Measurements from ENCODE around the gene RHOD.
A peak's percentile ranks its signal among the peaks of the same experiment; 100 is the strongest.

The RHOD gene

DNA sequence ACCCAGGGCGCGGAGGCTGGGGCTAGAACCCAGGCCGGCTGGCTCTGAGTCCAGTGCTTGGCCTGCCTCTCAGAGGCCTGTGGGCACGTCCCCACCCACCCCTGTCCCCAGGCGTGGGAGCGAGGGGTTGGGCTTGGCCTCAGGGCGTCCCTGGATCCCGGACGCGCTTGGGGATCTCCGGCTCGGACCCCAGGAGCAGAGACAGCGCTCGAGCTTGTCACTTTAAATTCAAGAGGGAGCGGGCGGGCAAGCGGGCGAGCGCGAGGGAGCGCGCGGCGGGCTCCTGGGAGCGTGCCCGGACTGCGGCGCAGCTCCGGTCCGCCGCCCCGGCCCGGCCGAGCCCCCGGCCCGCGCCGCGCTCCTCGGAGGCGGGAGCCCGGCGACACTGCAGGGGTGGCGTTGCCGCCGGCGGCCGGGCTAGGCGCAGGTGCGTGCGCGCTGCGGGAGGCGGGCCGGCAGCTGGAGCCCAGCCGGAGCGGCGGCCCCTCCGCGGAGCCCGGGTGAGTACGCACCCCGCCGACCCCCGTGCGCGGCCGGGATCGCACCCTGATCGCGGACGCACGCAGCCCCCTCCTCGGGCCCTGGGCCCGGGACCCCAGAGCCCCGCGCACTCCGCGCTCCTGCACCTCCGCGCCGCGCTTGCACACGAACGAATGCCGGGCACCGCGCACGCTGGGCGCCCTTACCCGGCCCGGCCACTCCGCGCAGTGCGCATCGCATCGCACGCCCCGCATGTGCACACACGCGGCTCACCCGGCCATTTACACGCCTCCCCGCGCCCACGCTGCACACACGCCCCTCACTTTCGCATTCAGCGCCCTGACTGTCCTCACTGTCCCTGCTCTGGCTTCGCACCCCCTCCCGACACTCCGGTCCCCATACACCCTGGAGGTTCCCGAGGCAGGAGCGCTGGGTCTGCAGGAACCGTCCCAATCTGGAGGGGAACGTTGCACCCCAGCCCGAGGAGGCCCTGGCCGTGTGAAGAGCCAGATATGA lies 33.4 kb upstream of the RHOD start, which contains the start of gene SYT12:
SYT12 (plus strand) TSS at position 174 of the 996 bp plus-strand sequence. CDS start 7,011 bp downstream, outside the sequence.
- Histone ChIP-seq H3K27me3 (replicated peaks; ENCODE audit: insufficient read depth, low read length) (peaks cover 58% of the 10 kb centered on the region), H3K36me3 (replicated peaks; ENCODE audit: insufficient read depth, low read length) (no peaks in the 10 kb centered on the region), H3K4me3 (ENCODE audit: low read length) (no peak within 1 kb of the TSS), H2AFZ (ENCODE audit: low read length) (no peak within 1 kb of the TSS), H3K4me1 (ENCODE audit: low read length) (peaks cover 17% of the 10 kb centered on the region), H3K9ac (ENCODE audit: low read length) (no peak within 1 kb of the TSS), H3K9me2 (replicated peaks; ENCODE audit: insufficient read depth, low read length) (no peaks in the 10 kb centered on the region), H3K27ac (ENCODE audit: low read length) (no peak within 1 kb of the TSS), H3K79me2 (ENCODE audit: low read length) (no peaks in the 10 kb centered on the region), H3K9me3 (replicated peaks; ENCODE audit: insufficient read depth, low read length) (no peaks in the 10 kb centered on the region), H4K20me1 (ENCODE audit: insufficient read depth, low read length) (no peaks in the 10 kb centered on the region), H3K4me2 (ENCODE audit: low read depth, low read length) (peak within 1 kb of the TSS; percentile 33; the same call in 1 of the 2 replicates), H3F3A (ENCODE audit: insufficient read depth, low read length) (no peaks in the 10 kb centered on the region)
- DNase-seq = no peak
- TF ChIP-seq, protein P1, sequence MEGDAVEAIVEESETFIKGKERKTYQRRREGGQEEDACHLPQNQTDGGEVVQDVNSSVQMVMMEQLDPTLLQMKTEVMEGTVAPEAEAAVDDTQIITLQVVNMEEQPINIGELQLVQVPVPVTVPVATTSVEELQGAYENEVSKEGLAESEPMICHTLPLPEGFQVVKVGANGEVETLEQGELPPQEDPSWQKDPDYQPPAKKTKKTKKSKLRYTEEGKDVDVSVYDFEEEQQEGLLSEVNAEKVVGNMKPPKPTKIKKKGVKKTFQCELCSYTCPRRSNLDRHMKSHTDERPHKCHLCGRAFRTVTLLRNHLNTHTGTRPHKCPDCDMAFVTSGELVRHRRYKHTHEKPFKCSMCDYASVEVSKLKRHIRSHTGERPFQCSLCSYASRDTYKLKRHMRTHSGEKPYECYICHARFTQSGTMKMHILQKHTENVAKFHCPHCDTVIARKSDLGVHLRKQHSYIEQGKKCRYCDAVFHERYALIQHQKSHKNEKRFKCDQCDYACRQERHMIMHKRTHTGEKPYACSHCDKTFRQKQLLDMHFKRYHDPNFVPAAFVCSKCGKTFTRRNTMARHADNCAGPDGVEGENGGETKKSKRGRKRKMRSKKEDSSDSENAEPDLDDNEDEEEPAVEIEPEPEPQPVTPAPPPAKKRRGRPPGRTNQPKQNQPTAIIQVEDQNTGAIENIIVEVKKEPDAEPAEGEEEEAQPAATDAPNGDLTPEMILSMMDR (IDR thresholded peaks at IDR 0.05; ENCODE audit: low read length) = no peak
- TF ChIP-seq EZH2phosphoT487 (IDR thresholded peaks at IDR 0.05; ENCODE audit: low read length) (no peak), EZH2 (optimal IDR thresholded peaks at IDR 0.05; ENCODE audit: low read depth, low read length) (no peak)

- Histone ChIP-seq H3K9me2 (replicated peaks; ENCODE audit: insufficient read depth, low read length) (no peaks in the 10 kb centered on the region), H3K27me3 (replicated peaks; ENCODE audit: insufficient read depth, low read length) (peaks cover 65% of the 10 kb centered on the region), H3K9ac (ENCODE audit: low read length) (no peak overlapping the region), H3K36me3 (replicated peaks; ENCODE audit: insufficient read depth, low read length) (no peaks in the 10 kb centered on the region), H3F3A (ENCODE audit: insufficient read depth, low read length) (no peaks in the 10 kb centered on the region), H4K20me1 (ENCODE audit: insufficient read depth, low read length) (no peaks in the 10 kb centered on the region), H2AFZ (ENCODE audit: low read length) (no peak overlapping the region), H3K4me3 (ENCODE audit: low read length) (no peak overlapping the region), H3K4me1 (ENCODE audit: low read length) (peaks cover 17% of the 10 kb centered on the region), H3K27ac (ENCODE audit: low read length) (no peak overlapping the region), H3K9me3 (replicated peaks; ENCODE audit: insufficient read depth, low read length) (no peaks in the 10 kb centered on the region), H3K4me2 (ENCODE audit: low read depth, low read length) (peak overlapping the region; percentile 33; the same call in 1 of the 2 replicates), H3K79me2 (ENCODE audit: low read length) (no peaks in the 10 kb centered on the region)
- TF ChIP-seq EZH2phosphoT487 (IDR thresholded peaks at IDR 0.05; ENCODE audit: low read length) (no peak), EZH2 (optimal IDR thresholded peaks at IDR 0.05; ENCODE audit: low read depth, low read length) (no peak)
- TF ChIP-seq, protein P1 (IDR thresholded peaks at IDR 0.05; ENCODE audit: low read length) = no peak
- DNase-seq = no peak
Observed at GRCh38 chr11:67023957-67024353, 32.7 kb upstream of the RHOD start.

DNA sequence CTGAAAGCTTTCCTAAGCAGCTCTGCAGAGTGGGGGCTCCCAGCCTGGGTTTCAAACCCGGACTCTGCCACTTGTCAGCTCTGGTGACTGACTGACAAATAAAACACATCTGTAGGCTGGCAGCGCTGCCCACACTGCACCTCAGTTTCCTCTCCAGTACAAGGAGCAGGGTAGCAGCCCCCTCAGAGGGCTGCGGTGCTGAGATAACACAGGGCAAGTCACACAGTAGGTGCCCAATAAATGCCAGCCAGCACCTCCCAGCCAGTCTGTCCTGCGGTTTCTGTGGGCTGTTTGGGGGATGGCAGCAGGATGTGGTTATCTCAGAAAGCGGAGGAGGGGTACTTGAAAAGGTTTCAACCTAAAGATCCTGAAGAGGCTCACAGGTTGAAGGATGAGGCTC lies 32.2 kb upstream of the RHOD start:
- no peak for TF ChIP-seq EZH2 (optimal IDR thresholded peaks at IDR 0.05; ENCODE audit: low read depth, low read length)
- TF ChIP-seq, protein P1 (IDR thresholded peaks at IDR 0.05; ENCODE audit: low read length) = no peak
- TF ChIP-seq EZH2phosphoT487 (IDR thresholded peaks at IDR 0.05; ENCODE audit: low read length) = no peak
- Histone ChIP-seq H3K9me2 (replicated peaks; ENCODE audit: insufficient read depth, low read length) (no peaks in the 10 kb centered on the region), H3K79me2 (ENCODE audit: low read length) (no peaks in the 10 kb centered on the region), H4K20me1 (ENCODE audit: insufficient read depth, low read length) (no peaks in the 10 kb centered on the region), H3F3A (ENCODE audit: insufficient read depth, low read length) (no peaks in the 10 kb centered on the region), H3K9ac (ENCODE audit: low read length) (no peak overlapping the region), H3K27ac (ENCODE audit: low read length) (no peak overlapping the region), H3K36me3 (replicated peaks; ENCODE audit: insufficient read depth, low read length) (no peaks in the 10 kb centered on the region), H3K4me3 (ENCODE audit: low read length) (no peak overlapping the region), H3K4me1 (ENCODE audit: low read length) (peaks cover 17% of the 10 kb centered on the region), H3K4me2 (ENCODE audit: low read depth, low read length) (peak overlapping the region; percentile 33; the same call in 1 of the 2 replicates), H3K9me3 (replicated peaks; ENCODE audit: insufficient read depth, low read length) (no peaks in the 10 kb centered on the region), H2AFZ (ENCODE audit: low read length) (no peak overlapping the region), H3K27me3 (replicated peaks; ENCODE audit: insufficient read depth, low read length) (peaks cover 69% of the 10 kb centered on the region)
- peak; percentile 66 for DNase-seq
